BE2C (cell line): ENCODE measurements around the gene CACHD1.

Source experiments
- DNase-seq: peaks from one replicate; pipeline ENCODE4 v3.0.0-alpha.2; 2020
- H3K27me3 ChIP-seq: fragments of 250-450 bp; sonication (Bioruptor Pico); 2 replicates; pipeline ENCODE4 v1.5.1; 2020; ENCODE audit warnings: mild to moderate bottlenecking
- H3K36me3 ChIP-seq: fragments of 250-450 bp; sonication (Bioruptor Pico); 2 replicates; pipeline ENCODE4 v1.5.1; 2020; ENCODE audit warnings: mild to moderate bottlenecking
- H3K4me1 ChIP-seq: fragments of 250-450 bp; sonication (Bioruptor Pico); 2 replicates; pipeline ENCODE4 v1.5.1; 2020
- H3K4me3 ChIP-seq: 2 replicates; pipeline ENCODE4 v1.5.1; 2011; ENCODE audit warnings: low read depth, low read length
- H3K9me3 ChIP-seq: fragments of 250-450 bp; sonication (Bioruptor Pico); 2 replicates; pipeline ENCODE4 v1.5.1; 2020
- CTCF ChIP-seq: IDR thresholded peaks from 2 replicates; pipeline ENCODE4 v1.5.1; 2012; ENCODE audit warnings: mild to moderate bottlenecking, low read depth, low read length

Gene CACHD1

GRCh38 chr1:64470665-64471217, 812 bp downstream of the CACHD1 start:
- TF ChIP-seq CTCF: no peak
- Histone ChIP-seq H3K4me3 (peak overlapping the region; percentile 64), H3K9me3 (no peaks in the 10 kb centered on the region), H3K4me1 (peaks cover 4% of the 10 kb centered on the region; the same call in 1 of the 2 replicates), H3K27me3 (no peaks in the 10 kb centered on the region), H3K36me3 (no peaks in the 10 kb centered on the region)
- DNase-seq: peak; percentile 40

GRCh38 chr1:64471218-64472039, 1.5 kb downstream of the CACHD1 start:
- Histone ChIP-seq H3K4me3 (peak overlapping the region; percentile 64), H3K36me3 (no peaks in the 10 kb centered on the region), H3K9me3 (no peaks in the 10 kb centered on the region), H3K4me1 (peaks cover 4% of the 10 kb centered on the region; the same call in 1 of the 2 replicates), H3K27me3 (no peaks in the 10 kb centered on the region)
- peak; percentile 50 for DNase-seq
- no peak for TF ChIP-seq CTCF

- no peaks in the 10 kb centered on the region for H3K27me3 ChIP-seq
- peaks cover 4% of the 10 kb centered on the region; the same call in 1 of the 2 replicates for H3K4me1 ChIP-seq
- no peaks in the 10 kb centered on the region for H3K9me3 ChIP-seq
- DNase-seq: no peak
- H3K4me3 ChIP-seq: peak overlapping the region; percentile 64
- no peaks in the 10 kb centered on the region for H3K36me3 ChIP-seq
- TF ChIP-seq CTCF: no peak
Measured at GRCh38 chr1:64472040-64472376, 2.1 kb downstream of the CACHD1 start.

- H3K36me3 ChIP-seq: no peaks in the 10 kb centered on the region
- no peak overlapping the region for H3K4me3 ChIP-seq
- peaks cover 4% of the 10 kb centered on the region; the same call in 1 of the 2 replicates for H3K4me1 ChIP-seq
- H3K27me3 ChIP-seq: no peaks in the 10 kb centered on the region
- no peak for TF ChIP-seq CTCF
- no peaks in the 10 kb centered on the region for H3K9me3 ChIP-seq
- DNase-seq: no peak
Measured at GRCh38 chr1:64472805-64473204, 2.9 kb downstream of the CACHD1 start.

GRCh38 chr1:64473367-64473766, 3.4 kb downstream of the CACHD1 start:
- H3K36me3 ChIP-seq: no peaks in the 10 kb centered on the region
- H3K4me3 ChIP-seq: no peak overlapping the region
- H3K9me3 ChIP-seq: no peaks in the 10 kb centered on the region
- no peak for DNase-seq
- no peak for TF ChIP-seq CTCF
- no peaks in the 10 kb centered on the region for H3K27me3 ChIP-seq
- peaks cover 4% of the 10 kb centered on the region; the same call in 1 of the 2 replicates for H3K4me1 ChIP-seq

GRCh38 chr1:64474133-64474532, 4.2 kb downstream of the CACHD1 start:
- Histone ChIP-seq H3K27me3 (no peaks in the 10 kb centered on the region), H3K4me1 (peaks cover 4% of the 10 kb centered on the region; the same call in 1 of the 2 replicates), H3K36me3 (no peaks in the 10 kb centered on the region), H3K9me3 (no peaks in the 10 kb centered on the region), H3K4me3 (no peak overlapping the region)
- no peak for DNase-seq
- no peak for TF ChIP-seq CTCF
